ENCODE data around the gene HOXA10.

Gene HOXA10

GRCh38 chr7:27191161-27191731 is 17.1 kb upstream of the HOXA10 start:
- Histone ChIP-seq H3K27me3 (replicated peaks; ENCODE audit: control insufficient read depth, insufficient read depth, low read length, poor library complexity, severe bottlenecking) (peaks cover 84% of the 10 kb centered on the region), H3K36me3 (ENCODE audit: control insufficient read depth, insufficient read depth, low read length) (no peaks in the 10 kb centered on the region), H3K9me3 (ENCODE audit: control insufficient read depth, low read length) (no peaks in the 10 kb centered on the region), H3K4me1 (ENCODE audit: control insufficient read depth, insufficient read depth, low read length, poor library complexity, severe bottlenecking) (peaks cover 42% of the 10 kb centered on the region), H3K4me3 (ENCODE audit: insufficient read depth, low read depth, low read length, poor library complexity, severe bottlenecking) (no peak overlapping the region), H3K27ac (ENCODE audit: insufficient read depth, low read length, poor library complexity, severe bottlenecking) (no peak overlapping the region)
- no peak for DNase-seq

- no peak overlapping the region for H3K27ac ChIP-seq (ENCODE audit: insufficient read depth, low read length, poor library complexity, severe bottlenecking)
- H3K27me3 ChIP-seq (replicated peaks; ENCODE audit: control insufficient read depth, insufficient read depth, low read length, poor library complexity, severe bottlenecking): peaks cover 87% of the 10 kb centered on the region
- H3K4me1 ChIP-seq (ENCODE audit: control insufficient read depth, insufficient read depth, low read length, poor library complexity, severe bottlenecking): peaks cover 52% of the 10 kb centered on the region
- H3K9me3 ChIP-seq (ENCODE audit: control insufficient read depth, low read length): no peaks in the 10 kb centered on the region
- H3K36me3 ChIP-seq (ENCODE audit: control insufficient read depth, insufficient read depth, low read length): no peaks in the 10 kb centered on the region
- DNase-seq: no peak
- no peak overlapping the region for H3K4me3 ChIP-seq (ENCODE audit: insufficient read depth, low read depth, low read length, poor library complexity, severe bottlenecking)
These were observed 16.1 kb upstream of the HOXA10 start for GRCh38 chr7:27189997-27190748.

- no peak for DNase-seq
- no peak overlapping the region for H3K27ac ChIP-seq (ENCODE audit: insufficient read depth, low read length, poor library complexity, severe bottlenecking)
- no peaks in the 10 kb centered on the region for H3K9me3 ChIP-seq (ENCODE audit: control insufficient read depth, low read length)
- H3K27me3 ChIP-seq (replicated peaks; ENCODE audit: control insufficient read depth, insufficient read depth, low read length, poor library complexity, severe bottlenecking): peaks cover 94% of the 10 kb centered on the region
- H3K36me3 ChIP-seq (ENCODE audit: control insufficient read depth, insufficient read depth, low read length): no peaks in the 10 kb centered on the region
- H3K4me3 ChIP-seq (ENCODE audit: insufficient read depth, low read depth, low read length, poor library complexity, severe bottlenecking): no peak overlapping the region
- peaks cover 60% of the 10 kb centered on the region for H3K4me1 ChIP-seq (ENCODE audit: control insufficient read depth, insufficient read depth, low read length, poor library complexity, severe bottlenecking)
These were observed 15.3 kb upstream of the HOXA10 start for GRCh38 chr7:27189295-27189996.

GRCh38 chr7:27188386-27189294 is 14.5 kb upstream of the HOXA10 start:
- H3K4me3 ChIP-seq (ENCODE audit: insufficient read depth, low read depth, low read length, poor library complexity, severe bottlenecking): peak overlapping the region; percentile 40
- peaks cover 63% of the 10 kb centered on the region for H3K4me1 ChIP-seq (ENCODE audit: control insufficient read depth, insufficient read depth, low read length, poor library complexity, severe bottlenecking)
- H3K27me3 ChIP-seq (replicated peaks; ENCODE audit: control insufficient read depth, insufficient read depth, low read length, poor library complexity, severe bottlenecking): peaks cover 97% of the 10 kb centered on the region

GRCh38 chr7:27187475-27188385 is 13.6 kb upstream of the HOXA10 start:
- peaks cover 59% of the 10 kb centered on the region for H3K4me1 ChIP-seq (ENCODE audit: control insufficient read depth, insufficient read depth, low read length, poor library complexity, severe bottlenecking)
- no peak overlapping the region for H3K27ac ChIP-seq (ENCODE audit: insufficient read depth, low read length, poor library complexity, severe bottlenecking)

More at GRCh38 chr7:27188386-27189294, 14.5 kb upstream of the HOXA10 start:
- Histone ChIP-seq H3K9me3 (ENCODE audit: control insufficient read depth, low read length) (no peaks in the 10 kb centered on the region), H3K27ac (ENCODE audit: insufficient read depth, low read length, poor library complexity, severe bottlenecking) (no peak overlapping the region), H3K36me3 (ENCODE audit: control insufficient read depth, insufficient read depth, low read length) (no peaks in the 10 kb centered on the region)
- DNase-seq: no peak

GRCh38 chr7:27186668-27187474 is 12.8 kb upstream of the HOXA10 start:
- Histone ChIP-seq H3K9me3 (ENCODE audit: control insufficient read depth, low read length) (no peaks in the 10 kb centered on the region), H3K27ac (ENCODE audit: insufficient read depth, low read length, poor library complexity, severe bottlenecking) (no peak overlapping the region), H3K4me3 (ENCODE audit: insufficient read depth, low read depth, low read length, poor library complexity, severe bottlenecking) (no peak overlapping the region), H3K36me3 (ENCODE audit: control insufficient read depth, insufficient read depth, low read length) (no peaks in the 10 kb centered on the region), H3K27me3 (replicated peaks; ENCODE audit: control insufficient read depth, insufficient read depth, low read length, poor library complexity, severe bottlenecking) (peaks cover 94% of the 10 kb centered on the region), H3K4me1 (ENCODE audit: control insufficient read depth, insufficient read depth, low read length, poor library complexity, severe bottlenecking) (peaks cover 53% of the 10 kb centered on the region)
- no peak for DNase-seq

More at GRCh38 chr7:27187475-27188385, 13.6 kb upstream of the HOXA10 start:
- Histone ChIP-seq H3K27me3 (replicated peaks; ENCODE audit: control insufficient read depth, insufficient read depth, low read length, poor library complexity, severe bottlenecking) (peaks cover 97% of the 10 kb centered on the region), H3K36me3 (ENCODE audit: control insufficient read depth, insufficient read depth, low read length) (no peaks in the 10 kb centered on the region), H3K9me3 (ENCODE audit: control insufficient read depth, low read length) (no peaks in the 10 kb centered on the region), H3K4me3 (ENCODE audit: insufficient read depth, low read depth, low read length, poor library complexity, severe bottlenecking) (peak overlapping the region; percentile 40)
- DNase-seq: no peak

- Histone ChIP-seq H3K27ac (ENCODE audit: insufficient read depth, low read length, poor library complexity, severe bottlenecking) (no peak overlapping the region), H3K27me3 (replicated peaks; ENCODE audit: control insufficient read depth, insufficient read depth, low read length, poor library complexity, severe bottlenecking) (peaks cover 87% of the 10 kb centered on the region), H3K4me1 (ENCODE audit: control insufficient read depth, insufficient read depth, low read length, poor library complexity, severe bottlenecking) (peaks cover 51% of the 10 kb centered on the region), H3K4me3 (ENCODE audit: insufficient read depth, low read depth, low read length, poor library complexity, severe bottlenecking) (no peak overlapping the region), H3K9me3 (ENCODE audit: control insufficient read depth, low read length) (no peaks in the 10 kb centered on the region), H3K36me3 (ENCODE audit: control insufficient read depth, insufficient read depth, low read length) (no peaks in the 10 kb centered on the region)
- DNase-seq: no peak
These were observed 11.9 kb upstream of the HOXA10 start for GRCh38 chr7:27185854-27186667.

Data from effector memory CD4-positive, alpha-beta T cell (primary cell).